Progenitor cell of endocrine pancreas (in vitro differentiated cells): ENCODE results near the gene SH3D19. TPM values are rescaled to one million over a fixed set of nuclear protein-coding genes. Genes with fewer than 3 reads are reported as not detected.

ENCODE experiments used
- DNase-seq: peaks from one replicate; pipeline ENCODE4 v3.0.0; 2021; ENCODE audit warnings: low spot score; ENCODE audit not compliant: unreplicated experiment
- H3K27ac Mint-ChIP-seq: 2 replicates; pipeline ENCODE4 v1.8.0; 2021; ENCODE audit warnings: mild to moderate bottlenecking, moderate library complexity, mixed read lengths
- H3K27me3 Mint-ChIP-seq: 2 replicates; pipeline ENCODE4 v1.8.0; 2021; ENCODE audit warnings: mixed read lengths
- H3K36me3 Mint-ChIP-seq: 2 replicates; pipeline ENCODE4 v1.8.0; 2022; ENCODE audit warnings: mixed read lengths; ENCODE audit not compliant: insufficient read depth
- H3K4me1 Mint-ChIP-seq: 2 replicates; pipeline ENCODE4 v1.8.0; 2021; ENCODE audit warnings: low read depth, mixed read lengths
- H3K4me3 Mint-ChIP-seq: 2 replicates; pipeline ENCODE4 v1.8.0; 2021; ENCODE audit warnings: low read depth, mild to moderate bottlenecking, moderate library complexity, mixed read lengths
- H3K9me3 Mint-ChIP-seq: 2 replicates; pipeline ENCODE4 v1.8.0; 2021; ENCODE audit warnings: low read depth, mixed read lengths
- total RNA-seq: library from RNA; stranded (reverse); gene quantifications from 2 replicates; pipeline ENCODE4 v1.2.1, GENCODE V29; 2021
- TF ChIP-seq, protein P1 (sequence below): fragments of 200-600 bp; sonication (generic); IDR thresholded peaks from one replicate; pipeline ENCODE4 v1.5.0; 2021; ENCODE audit warnings: antibody characterized with exemption, mild to moderate bottlenecking; ENCODE audit not compliant: unreplicated experiment

The SH3D19 gene
- total RNA-seq, 1 donor from 2014 or later, result 35.5 TPM

DNA sequence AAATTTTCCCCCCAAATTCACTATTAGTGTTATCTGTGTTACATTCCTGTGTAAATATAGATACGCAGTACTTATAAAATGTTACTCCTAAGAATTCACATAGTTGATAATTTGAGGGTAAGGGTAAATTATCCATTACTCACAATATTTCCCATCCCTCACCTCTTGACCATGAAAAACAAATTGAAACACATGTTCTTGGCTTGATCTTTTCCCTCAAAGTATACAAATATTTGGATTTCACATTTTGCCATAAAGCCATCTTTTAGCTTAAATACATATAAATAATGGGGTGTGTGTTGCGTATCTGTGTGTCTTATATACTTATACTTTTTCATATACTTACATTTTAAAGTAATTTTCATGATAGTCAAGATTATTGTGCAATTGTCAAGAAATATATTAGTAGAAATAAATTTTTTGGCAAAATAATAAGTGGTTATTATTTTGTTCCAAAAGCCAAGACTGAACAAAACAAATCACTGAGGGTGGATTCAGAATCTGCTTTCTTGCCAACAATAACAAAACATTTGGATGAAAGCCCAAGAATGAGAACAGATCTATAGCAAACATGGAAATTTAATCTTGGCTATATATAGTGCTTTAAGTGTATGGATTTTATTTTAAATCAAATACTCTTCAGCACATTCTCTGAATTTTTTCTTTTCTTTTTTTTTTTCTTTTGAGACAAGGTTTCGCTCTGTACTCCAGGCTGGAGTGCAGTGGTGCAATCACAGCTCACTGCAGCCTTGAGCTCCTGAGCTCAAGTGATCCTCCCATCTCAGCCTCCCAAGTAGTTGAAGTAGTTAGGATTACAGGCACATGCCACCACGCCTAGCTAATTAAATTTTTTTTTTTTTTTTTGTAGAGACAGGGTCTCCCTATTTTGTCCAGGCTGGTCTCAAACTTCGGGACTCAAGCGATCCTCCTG is 97.0 kb downstream of the SH3D19 start:
- no peaks in the 10 kb centered on the region for H3K9me3 Mint-ChIP-seq
- no peak for DNase-seq
- H3K4me1 Mint-ChIP-seq, result peaks cover 3% of the 10 kb centered on the region
- no peaks in the 10 kb centered on the region for H3K27me3 Mint-ChIP-seq
- H3K36me3 Mint-ChIP-seq, result peaks cover 8% of the 10 kb centered on the region
- H3K4me3 Mint-ChIP-seq, result no peak overlapping the region
- H3K27ac Mint-ChIP-seq, result no peak overlapping the region
- TF ChIP-seq, protein P1, sequence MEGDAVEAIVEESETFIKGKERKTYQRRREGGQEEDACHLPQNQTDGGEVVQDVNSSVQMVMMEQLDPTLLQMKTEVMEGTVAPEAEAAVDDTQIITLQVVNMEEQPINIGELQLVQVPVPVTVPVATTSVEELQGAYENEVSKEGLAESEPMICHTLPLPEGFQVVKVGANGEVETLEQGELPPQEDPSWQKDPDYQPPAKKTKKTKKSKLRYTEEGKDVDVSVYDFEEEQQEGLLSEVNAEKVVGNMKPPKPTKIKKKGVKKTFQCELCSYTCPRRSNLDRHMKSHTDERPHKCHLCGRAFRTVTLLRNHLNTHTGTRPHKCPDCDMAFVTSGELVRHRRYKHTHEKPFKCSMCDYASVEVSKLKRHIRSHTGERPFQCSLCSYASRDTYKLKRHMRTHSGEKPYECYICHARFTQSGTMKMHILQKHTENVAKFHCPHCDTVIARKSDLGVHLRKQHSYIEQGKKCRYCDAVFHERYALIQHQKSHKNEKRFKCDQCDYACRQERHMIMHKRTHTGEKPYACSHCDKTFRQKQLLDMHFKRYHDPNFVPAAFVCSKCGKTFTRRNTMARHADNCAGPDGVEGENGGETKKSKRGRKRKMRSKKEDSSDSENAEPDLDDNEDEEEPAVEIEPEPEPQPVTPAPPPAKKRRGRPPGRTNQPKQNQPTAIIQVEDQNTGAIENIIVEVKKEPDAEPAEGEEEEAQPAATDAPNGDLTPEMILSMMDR, result no peak

DNA sequence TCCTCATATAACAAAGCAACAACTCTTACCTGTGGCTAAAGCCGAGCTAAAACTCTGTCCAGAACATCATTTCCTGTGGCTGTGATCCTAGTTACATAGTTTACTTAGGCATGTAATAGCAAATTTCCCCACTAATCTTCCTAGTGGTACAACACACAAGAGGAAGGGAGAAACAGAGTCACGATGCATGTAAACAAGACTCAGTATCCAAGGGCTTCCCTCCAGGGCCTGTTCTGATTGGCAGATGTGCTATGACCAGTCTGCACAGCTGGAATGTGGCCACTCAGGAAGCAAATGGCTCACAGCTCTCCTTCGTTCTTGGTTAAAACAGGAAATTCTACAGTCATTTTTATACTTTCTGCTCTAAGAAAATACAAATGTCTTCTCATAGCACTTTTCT is 97.7 kb downstream of the SH3D19 start:
- Mint-ChIP-seq H3K27ac (no peak overlapping the region), H3K27me3 (no peaks in the 10 kb centered on the region), H3K36me3 (peaks cover 8% of the 10 kb centered on the region), H3K4me1 (peaks cover 3% of the 10 kb centered on the region), H3K4me3 (no peak overlapping the region), H3K9me3 (no peaks in the 10 kb centered on the region)
- TF ChIP-seq, protein P1, result no peak
- DNase-seq, result no peak

DNA sequence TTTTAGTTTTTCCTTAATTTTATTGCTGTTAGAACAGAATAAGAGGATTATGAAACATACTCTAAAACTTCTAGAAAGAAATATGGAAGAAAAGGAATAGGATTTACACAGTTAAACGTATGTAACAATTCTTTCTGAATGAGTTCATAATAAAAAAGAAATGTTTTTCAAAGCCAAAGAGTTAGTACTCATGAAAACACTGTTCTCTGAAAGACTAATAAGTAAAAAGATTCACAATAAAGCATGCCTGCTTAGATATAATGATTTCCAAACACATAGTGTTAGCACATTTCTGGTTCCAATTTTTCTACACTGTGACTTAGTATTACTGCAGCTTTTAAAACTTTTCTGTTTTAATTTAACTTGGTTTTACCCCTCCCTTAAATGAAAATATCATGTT is 98.2 kb downstream of the SH3D19 start:
- H3K9me3 Mint-ChIP-seq, result no peaks in the 10 kb centered on the region
- peaks cover 3% of the 10 kb centered on the region for H3K4me1 Mint-ChIP-seq
- H3K36me3 Mint-ChIP-seq, result peaks cover 8% of the 10 kb centered on the region
- no peak overlapping the region for H3K27ac Mint-ChIP-seq
- no peaks in the 10 kb centered on the region for H3K27me3 Mint-ChIP-seq
- no peak for DNase-seq
- TF ChIP-seq, protein P1, result no peak
- H3K4me3 Mint-ChIP-seq, result no peak overlapping the region

DNA sequence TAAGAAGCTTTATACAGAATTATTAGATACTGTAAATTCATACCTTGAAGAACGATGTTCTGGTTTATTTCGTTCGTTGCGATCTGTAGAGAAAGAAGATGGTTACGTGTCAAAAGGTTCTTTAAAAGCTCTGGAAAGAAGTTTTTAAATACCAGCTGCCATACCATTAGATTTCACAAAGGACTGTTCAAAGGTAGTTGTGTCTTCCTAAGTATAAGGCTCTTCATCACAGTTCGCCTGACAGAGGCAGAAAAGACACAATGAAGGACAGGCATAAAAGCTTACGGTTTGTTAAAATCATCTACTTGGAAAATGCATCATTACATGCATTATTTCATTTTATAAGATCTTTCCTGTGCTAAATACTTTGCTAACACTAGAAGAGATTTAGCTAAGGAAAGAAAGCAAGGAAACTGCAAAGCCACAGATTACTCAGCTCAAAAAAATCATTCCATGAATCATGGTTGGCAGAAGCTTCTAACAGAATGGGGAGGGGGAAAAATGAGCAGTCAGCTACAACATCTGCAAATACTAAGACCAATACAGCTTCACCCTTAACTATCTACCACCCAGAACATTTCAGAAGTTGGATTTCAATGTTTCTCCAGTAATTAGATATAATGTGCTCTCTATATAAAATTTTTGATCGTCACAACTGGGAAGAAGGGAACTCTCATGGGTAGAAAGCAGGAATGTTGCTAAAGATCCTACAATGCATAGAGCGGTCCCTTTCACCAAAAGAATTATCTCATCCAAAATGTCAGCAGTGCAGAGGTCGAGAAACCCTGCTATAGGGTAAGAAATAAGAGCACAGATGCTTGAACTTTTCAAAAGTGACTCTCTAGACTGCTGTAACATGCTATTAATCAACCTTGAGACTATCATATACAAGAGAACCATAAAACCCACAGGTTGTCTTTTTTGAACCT is 99.1 kb downstream of the SH3D19 start:
- no peak for DNase-seq
- H3K4me3 Mint-ChIP-seq, result no peak overlapping the region
- TF ChIP-seq, protein P1, result no peak
- no peaks in the 10 kb centered on the region for H3K27me3 Mint-ChIP-seq
- peak overlapping the region; percentile 44 for H3K27ac Mint-ChIP-seq
- peaks cover 8% of the 10 kb centered on the region for H3K36me3 Mint-ChIP-seq
- H3K9me3 Mint-ChIP-seq, result no peaks in the 10 kb centered on the region
- peaks cover 3% of the 10 kb centered on the region for H3K4me1 Mint-ChIP-seq

DNA sequence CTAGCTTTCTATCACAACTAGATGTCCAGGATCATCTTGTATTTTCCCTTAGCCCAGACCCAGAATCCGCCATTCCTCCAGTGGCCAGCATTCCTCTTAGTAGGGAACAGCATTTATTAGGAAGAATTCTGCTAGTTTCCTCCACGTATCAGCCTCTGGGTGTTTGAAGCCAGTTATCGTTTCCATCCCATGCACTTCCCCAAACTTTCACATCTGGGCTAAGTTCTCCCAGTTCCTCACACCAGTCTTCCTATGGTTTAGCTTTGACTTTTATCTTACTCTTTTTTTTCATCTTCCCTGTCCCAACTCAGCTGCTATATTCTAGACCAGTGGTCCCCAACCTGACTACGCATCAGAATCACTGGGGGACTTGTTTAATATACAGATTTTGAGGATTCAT is 101.9 kb downstream of the SH3D19 start:
- H3K36me3 Mint-ChIP-seq, result peaks cover 6% of the 10 kb centered on the region
- H3K27me3 Mint-ChIP-seq, result no peaks in the 10 kb centered on the region
- no peak for DNase-seq
- no peak overlapping the region for H3K27ac Mint-ChIP-seq
- TF ChIP-seq, protein P1, result no peak
- H3K9me3 Mint-ChIP-seq, result no peaks in the 10 kb centered on the region
- H3K4me3 Mint-ChIP-seq, result no peak overlapping the region
- H3K4me1 Mint-ChIP-seq, result peaks cover 3% of the 10 kb centered on the region
